ENCODE data around the gene FAM170B. TPM values are rescaled to one million over a fixed set of nuclear protein-coding genes. Genes with fewer than 3 reads are reported as not detected.

FAM170B gene
- total and polyA plus RNA-seq, 9 of the 15 experiments (the other 6 are each of a cell fraction or from before 2014, with no cell fraction given), result 0.11 to 0.21 TPM; not detected in 7

GRCh38 chr10:49182776-49183175 is 49.0 kb upstream of the FAM170B start (continued):
- TF ChIP-seq RNF219 (CRISPR knock-in tag; IDR thresholded peaks at IDR 0.05), result no peak
- TF ChIP-seq RFX7 (CRISPR knock-in tag; IDR thresholded peaks at IDR 0.05), result no peak
- TF ChIP-seq CEBPG (CRISPR knock-in tag; IDR thresholded peaks at IDR 0.05), result no peak
- TF ChIP-seq CEBPG (tag; conservative IDR thresholded peaks at IDR 0.05 in 1 of 2, IDR thresholded peaks at IDR 0.05 in 1 of 2), result no peak
- no peak for TF ChIP-seq POLR2G (IDR thresholded peaks at IDR 0.05; ENCODE audit: low read depth, low read length)
- no peak for TF ChIP-seq LCOR (CRISPR knock-in tag; IDR thresholded peaks at IDR 0.05)
- no peak for TF ChIP-seq EHMT2 (IDR thresholded peaks at IDR 0.05)
- no peak for TF ChIP-seq IRF1 (CRISPR knock-in tag; IDR thresholded peaks at IDR 0.05; ENCODE audit: borderline replicate concordance)
- TF ChIP-seq C11orf30 (IDR thresholded peaks at IDR 0.05; ENCODE audit: low read depth), result no peak
- TF ChIP-seq ZNF282 (CRISPR knock-in tag; IDR thresholded peaks at IDR 0.05), result no peak
- TF ChIP-seq ZNF395 (CRISPR knock-in tag; IDR thresholded peaks at IDR 0.05), result 0 out of 2 replicates have a peak, but pooled peaks have one; percentile 36
- TF ChIP-seq PRMT5 (CRISPR knock-in tag; IDR thresholded peaks at IDR 0.05), result no peak
- no peak; the same call in 1 of the 2 replicates for TF ChIP-seq ZEB2 (IDR thresholded peaks at IDR 0.05)
- TF ChIP-seq ILK (tag; IDR thresholded peaks at IDR 0.05; ENCODE audit: borderline replicate concordance, low read depth), result peak; percentile 12; the same call in 1 of the 2 replicates
- no peak for TF ChIP-seq KAT2B (IDR thresholded peaks at IDR 0.05; ENCODE audit: low read depth, low read length)
- no peak for TF ChIP-seq NCOA4 (IDR thresholded peaks at IDR 0.05; ENCODE audit: partially characterized antibody)
- TF ChIP-seq RBFOX2 (IDR thresholded peaks at IDR 0.05; ENCODE audit: low read depth, low read length), result no peak
- TF ChIP-seq NR2C2 (CRISPR knock-in tag; IDR thresholded peaks at IDR 0.05), result no peak
- TF ChIP-seq NR2C2 (tag; IDR thresholded peaks at IDR 0.05), result no peak
- TF ChIP-seq DDX20 (tag; IDR thresholded peaks at IDR 0.05; ENCODE audit: low read depth), result no peak
- no peak for TF ChIP-seq TOE1 (IDR thresholded peaks at IDR 0.05; ENCODE audit: borderline replicate concordance)
- TF ChIP-seq TOE1 (CRISPR knock-in tag; IDR thresholded peaks at IDR 0.05; ENCODE audit: borderline replicate concordance, low read depth), result no peak
- TF ChIP-seq, protein P1, sequence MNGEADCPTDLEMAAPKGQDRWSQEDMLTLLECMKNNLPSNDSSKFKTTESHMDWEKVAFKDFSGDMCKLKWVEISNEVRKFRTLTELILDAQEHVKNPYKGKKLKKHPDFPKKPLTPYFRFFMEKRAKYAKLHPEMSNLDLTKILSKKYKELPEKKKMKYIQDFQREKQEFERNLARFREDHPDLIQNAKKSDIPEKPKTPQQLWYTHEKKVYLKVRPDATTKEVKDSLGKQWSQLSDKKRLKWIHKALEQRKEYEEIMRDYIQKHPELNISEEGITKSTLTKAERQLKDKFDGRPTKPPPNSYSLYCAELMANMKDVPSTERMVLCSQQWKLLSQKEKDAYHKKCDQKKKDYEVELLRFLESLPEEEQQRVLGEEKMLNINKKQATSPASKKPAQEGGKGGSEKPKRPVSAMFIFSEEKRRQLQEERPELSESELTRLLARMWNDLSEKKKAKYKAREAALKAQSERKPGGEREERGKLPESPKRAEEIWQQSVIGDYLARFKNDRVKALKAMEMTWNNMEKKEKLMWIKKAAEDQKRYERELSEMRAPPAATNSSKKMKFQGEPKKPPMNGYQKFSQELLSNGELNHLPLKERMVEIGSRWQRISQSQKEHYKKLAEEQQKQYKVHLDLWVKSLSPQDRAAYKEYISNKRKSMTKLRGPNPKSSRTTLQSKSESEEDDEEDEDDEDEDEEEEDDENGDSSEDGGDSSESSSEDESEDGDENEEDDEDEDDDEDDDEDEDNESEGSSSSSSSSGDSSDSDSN (IDR thresholded peaks at IDR 0.05; ENCODE audit: borderline replicate concordance in 1 of 2, low read depth in 2 of 2, low read length in 2 of 2), result no peak

Data from K562 (cell line).